CD4-positive, alpha-beta T cell treated with Interleukin-6 at 100 ng/mL for 8 hours (primary cell): Measurements from ENCODE around the gene WNK2.
"Not testable (repeated sequence)": the region's sequence is repeated elsewhere in the genome, so short reads cannot be mapped to it uniquely, and the experiment has no call there.

Source experiments
- DNase-seq: peaks from one replicate; pipeline ENCODE4 v3.0.0-alpha.2; 2020; ENCODE audit warnings: mixed read lengths, low spot score

WNK2 gene

GRCh38 chr9:93236541-93237206 is 52.7 kb downstream of the WNK2 start:
- DNase-seq = no peak

- no peak for DNase-seq
These were observed 53.6 kb downstream of the WNK2 start for GRCh38 chr9:93237540-93237939.

- DNase-seq = no peak
These were observed 55.3 kb downstream of the WNK2 start for GRCh38 chr9:93238953-93239925.

- no peak for DNase-seq
These were observed 57.0 kb downstream of the WNK2 start for GRCh38 chr9:93240891-93241334.

- no peak for DNase-seq
These were observed 59.2 kb downstream of the WNK2 start for GRCh38 chr9:93243112-93243511.

- DNase-seq = no peak
These were observed 60.2 kb downstream of the WNK2 start for GRCh38 chr9:93244101-93244500.

GRCh38 chr9:93244510-93245436 is 60.8 kb downstream of the WNK2 start:
- DNase-seq = no peak

GRCh38 chr9:93245437-93245970 is 61.6 kb downstream of the WNK2 start:
- no peak for DNase-seq

- DNase-seq = no peak
These were observed 62.2 kb downstream of the WNK2 start for GRCh38 chr9:93246111-93246510.

- DNase-seq = no peak
These were observed 62.6 kb downstream of the WNK2 start for GRCh38 chr9:93246526-93246925.

GRCh38 chr9:93247099-93247865 is 63.3 kb downstream of the WNK2 start:
- no peak for DNase-seq

- DNase-seq = no peak
These were observed 64.0 kb downstream of the WNK2 start for GRCh38 chr9:93247892-93248291.

- DNase-seq = no peak
These were observed 64.6 kb downstream of the WNK2 start for GRCh38 chr9:93248386-93249040.

- no peak for DNase-seq
These were observed 66.2 kb downstream of the WNK2 start for GRCh38 chr9:93250185-93250584.

GRCh38 chr9:93251309-93251708 is 67.4 kb downstream of the WNK2 start:
- DNase-seq = not testable (repeated sequence)

- DNase-seq = no peak
These were observed 68.3 kb downstream of the WNK2 start for GRCh38 chr9:93252116-93252780.

GRCh38 chr9:93252781-93253530 is 69.0 kb downstream of the WNK2 start:
- no peak for DNase-seq

- no peak for DNase-seq
These were observed 69.7 kb downstream of the WNK2 start for GRCh38 chr9:93253633-93254032.

- no peak for DNase-seq
These were observed 70.1 kb downstream of the WNK2 start for GRCh38 chr9:93254061-93254481.
